GM12878 (cell line): Measurements from ENCODE around the gene UPK3BL1. TPM values are rescaled to one million over a fixed set of nuclear protein-coding genes. Genes with fewer than 3 reads are reported as not detected.
"Not testable (repeated sequence)": the region's sequence is repeated elsewhere in the genome, so short reads cannot be mapped to it uniquely, and the experiment has no call there.

Experiments
- ATAC-seq: fragments of 200-7000 bp; cut with Tn5 transposase; 3 replicates; pipeline ENCODE4 v1.9.1; 2020; ENCODE audit warnings: mild to moderate bottlenecking, moderate library complexity
- BruUV-seq: library from RNA; stranded (reverse); fragments of 400-500 nt; replicated peaks from 2 replicates; lab custom pipeline; 2021; lab: Mats Ljungman, UMichigan
- CTCF ChIA-PET: fragments of 300-600 bp; sonication (Branson Sonifier 250); formaldehyde crosslinking; extraction: SDS; loops from one replicate; lab custom pipeline; 2021; ENCODE audit warnings: inconsistent platforms; lab: Yijun Ruan, JAX
- POLR2A ChIA-PET: fragments of 350-600 bp; formaldehyde crosslinking; extraction: SDS; loops from one replicate; lab custom pipeline; 2021; ENCODE audit warnings: inconsistent platforms; lab: Charles Lee
- RAD21 ChIA-PET: fragments of 300-600 bp; sonication (Branson Sonifier 250); formaldehyde crosslinking; loops from one replicate; lab custom pipeline; 2023; ENCODE audit warnings: antibody characterized with exemption; ENCODE audit not compliant: unreplicated experiment; lab: Charles Lee
- SMC1A ChIA-PET: fragments of 300-600 bp; sonication (Branson Sonifier 250); formaldehyde crosslinking; loops from one replicate; lab custom pipeline; 2023; ENCODE audit not compliant: unreplicated experiment, uncharacterized antibody; lab: Charles Lee
- DNase-seq: peaks from one replicate; pipeline ENCODE4 v3.0.0-alpha.2; 2011; ENCODE audit warnings: low read depth, low spot score
- FAIRE-seq: peaks from 3 replicates; lab custom pipeline; 2011; peaks lifted over from hg19 to GRCh38; lab: Jason Lieb, UNC
- H2AFZ ChIP-seq: 2 replicates; pipeline ENCODE4 v1.6.0; 2011; ENCODE audit warnings: low read depth, low read length, control low read depth; ENCODE audit not compliant: control insufficient read depth
- H3K27ac ChIP-seq: 2 replicates; pipeline ENCODE4 v1.5.1; 2011; ENCODE audit warnings: control low read depth; ENCODE audit not compliant: control insufficient read depth, insufficient read depth
- H3K27me3 ChIP-seq, 2 experiments: replicated peaks in 1 of 2; 2 replicates each; pipeline versions ENCODE4 v1.6.0 to v1.6.1; 2011; ENCODE audit warnings: low read length in 1 of 2; ENCODE audit not compliant: control insufficient read depth in 2 of 2, insufficient read depth in 2 of 2
- H3K36me3 ChIP-seq, 2 experiments: 2 replicates each; pipeline ENCODE4 v1.5.1; 2011; ENCODE audit warnings: low read length in 1 of 2; ENCODE audit not compliant: control insufficient read depth in 2 of 2, insufficient read depth in 2 of 2
- H3K4me1 ChIP-seq: 2 replicates; pipeline ENCODE4 v1.6.1; 2011; ENCODE audit warnings: mild to moderate bottlenecking, low read length, moderate library complexity, mixed read lengths; ENCODE audit not compliant: control insufficient read depth, insufficient read depth
- H3K4me2 ChIP-seq: 2 replicates; pipeline ENCODE4 v1.6.0; 2011; ENCODE audit warnings: control low read depth; ENCODE audit not compliant: control insufficient read depth, insufficient read depth
- H3K4me3 ChIP-seq: fragments of 200-600 bp; sonication (generic); 2 replicates; pipeline ENCODE4 v1.5.1; 2016
- H3K79me2 ChIP-seq: 2 replicates; pipeline ENCODE4 v1.6.0; 2011; ENCODE audit warnings: low read length; ENCODE audit not compliant: control insufficient read depth, insufficient read depth
- H3K9ac ChIP-seq: 2 replicates; pipeline ENCODE4 v1.8.0; 2011; ENCODE audit warnings: low read length, control low read depth, mixed read lengths; ENCODE audit not compliant: control insufficient read depth, insufficient read depth
- H3K9me3 ChIP-seq: replicated peaks from 3 replicates; pipeline ENCODE4 v1.5.1; 2011; ENCODE audit warnings: mild to moderate bottlenecking, low read length; ENCODE audit not compliant: control insufficient read depth, insufficient read depth
- H4K20me1 ChIP-seq: 2 replicates; pipeline ENCODE4 v1.6.0; 2011; ENCODE audit not compliant: control insufficient read depth, insufficient read depth
- WGBS: methylation state at CpG from one replicate; pipeline ENCODE4 v1.1.6; 2016; ENCODE audit warnings: low lambda C conversion rate; ENCODE audit not compliant: insufficient replicate concordance, insufficient coverage; ENCODE audit errors: missing lambda C conversion rate; 5-methylcytosine and 5-hydroxymethylcytosine counted together
- in situ Hi-C: fragments of 300-500 bp; cut with MboI; formaldehyde crosslinking; loops from 9 replicates; pipeline ENCODE4 v1.14.3; 2018; ENCODE audit warnings: mixed read lengths
- intact Hi-C: fragments of 100-400 bp; cut with micrococcal nuclease; formaldehyde crosslinking; loops from one replicate; pipeline ENCODE4 v1.14.2; 2022; ENCODE audit not compliant: unreplicated experiment
- polyA plus RNA-seq, 11 experiments: library from polyadenylated mRNA; depleted of rRNA in 4 of 11; unstranded in 6 of 11; stranded (reverse) in 5 of 11; fragments of >200 nt; fragmentation: Nextera tagmentation in 4 of 11; fragmentation: Illumina TruSeq in 1 of 11; extraction: Ambion mirVana in 4 of 11; extraction: Trizol in 1 of 11; gene quantifications; 1 replicate in 1 of 11; 2 replicates in 10 of 11; pipeline versions ENCODE4 v1.2.1 to v1.2.3, GENCODE V29; 2011 to 2016; ENCODE audit warnings: inconsistent platforms in 2 of 11, missing spikeins in 2 of 11, low read depth in 1 of 11
- total RNA-seq, 4 experiments: library from RNA; depleted of rRNA in 3 of 4; stranded (reverse); fragments of >200 nt in 3 of 4; fragmentation: Illumina TruSeq in 1 of 4; extraction: Trizol in 1 of 4; gene quantifications; 2 replicates each; pipeline versions ENCODE4 v1.2.1 to v1.2.3, GENCODE V29; 2013 to 2021

Gene UPK3BL1
- total and polyA plus RNA-seq, 10 of the 15 experiments (the other 5 are each of a cell fraction or from before 2014, with no cell fraction given): 5.9 to 68.6 (median 25.0) TPM

DNA sequence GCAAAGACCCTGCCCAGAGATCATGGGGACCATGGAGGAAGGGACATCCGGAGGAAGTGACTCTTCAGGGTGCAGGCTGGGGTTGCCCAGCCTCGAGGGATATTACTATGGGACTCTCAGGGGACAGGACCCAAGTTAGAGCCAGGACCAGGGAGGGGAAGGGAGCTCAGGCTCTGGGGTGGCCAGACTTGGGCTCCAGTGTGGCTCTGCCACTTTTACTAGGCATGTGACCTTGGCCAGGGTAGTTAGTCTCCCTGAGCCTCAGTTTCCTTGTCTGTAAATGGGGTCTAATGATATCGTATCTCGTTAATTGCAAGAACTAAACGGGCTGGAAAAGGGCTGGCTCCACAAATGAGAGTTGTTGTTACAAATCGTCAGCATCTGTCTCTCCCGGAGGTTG is 32.1 kb downstream of the UPK3BL1 start:
- ATAC-seq, H3K36me3 ChIP-seq, H4K20me1 ChIP-seq, POLR2A ChIA-PET, H3K9me3 ChIP-seq, H3K27ac ChIP-seq, H3K9ac ChIP-seq, SMC1A ChIA-PET, CTCF ChIA-PET, in situ Hi-C loops, FAIRE-seq, H3K79me2 ChIP-seq, intact Hi-C loops, DNase-seq, H2AFZ ChIP-seq, H3K4me1 ChIP-seq, H3K27me3 ChIP-seq, H3K4me2 ChIP-seq, H3K4me3 ChIP-seq, RAD21 ChIA-PET: not testable (repeated sequence)
- TSS peak; percentile 63 for BruUV-seq
- WGBS: 51% methylated on average over 2 of the region's 7 CpGs

DNA sequence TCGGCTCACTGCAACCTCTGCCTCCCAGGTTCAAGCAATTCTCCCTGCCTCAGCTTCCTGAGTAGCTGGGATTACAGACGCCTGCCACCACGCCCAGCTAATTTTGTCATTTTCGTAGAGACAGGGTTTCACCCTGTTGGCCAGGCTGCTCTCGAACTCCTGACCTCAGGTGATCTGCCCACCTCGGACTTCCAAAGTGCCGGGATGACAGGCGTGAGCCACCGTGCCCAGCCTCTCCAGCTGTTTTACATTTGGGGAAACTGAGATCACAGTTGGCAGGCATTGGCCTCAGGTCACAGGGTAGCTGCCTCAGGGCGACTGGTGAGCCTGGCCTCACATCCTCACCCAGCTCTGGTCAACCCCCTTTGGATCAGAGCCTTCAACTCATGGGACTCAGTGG is 32.9 kb downstream of the UPK3BL1 start:
- RAD21 ChIA-PET, H3K9ac ChIP-seq, FAIRE-seq, ATAC-seq, SMC1A ChIA-PET, H3K27me3 ChIP-seq, H3K4me3 ChIP-seq, H2AFZ ChIP-seq, intact Hi-C loops, in situ Hi-C loops, CTCF ChIA-PET, DNase-seq, H4K20me1 ChIP-seq, H3K4me1 ChIP-seq, H3K4me2 ChIP-seq, H3K36me3 ChIP-seq, POLR2A ChIA-PET, H3K79me2 ChIP-seq, BruUV-seq, H3K27ac ChIP-seq, H3K9me3 ChIP-seq: not testable (repeated sequence)
- 55% methylated on average over 5 of the region's 10 CpGs for WGBS

DNA sequence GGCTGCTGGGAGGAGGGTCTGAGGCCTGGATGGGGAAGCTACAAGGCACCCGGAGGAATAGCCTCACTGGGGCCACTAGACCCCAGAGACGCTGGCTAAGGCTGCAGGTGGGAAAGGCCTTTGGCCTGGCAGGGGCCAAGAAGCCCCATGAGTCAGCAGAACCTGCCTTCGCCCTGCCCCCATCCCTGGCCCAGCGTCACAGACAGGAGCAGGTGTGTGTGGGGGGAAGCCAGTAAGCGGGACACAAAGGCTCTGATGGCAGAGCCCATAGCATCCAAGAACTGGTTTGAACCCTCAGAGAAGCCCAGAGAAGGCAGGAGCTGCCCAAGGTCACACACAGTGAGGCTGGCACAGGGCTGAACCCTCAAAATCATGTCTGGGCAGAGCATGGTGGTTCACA is 35.7 kb downstream of the UPK3BL1 start:
- H4K20me1 ChIP-seq, DNase-seq, H3K36me3 ChIP-seq, H3K27ac ChIP-seq, H3K4me3 ChIP-seq, POLR2A ChIA-PET, in situ Hi-C loops, H3K4me2 ChIP-seq, BruUV-seq, H3K9me3 ChIP-seq, ATAC-seq, H3K4me1 ChIP-seq, H3K9ac ChIP-seq, CTCF ChIA-PET, H3K27me3 ChIP-seq, intact Hi-C loops, FAIRE-seq, RAD21 ChIA-PET, SMC1A ChIA-PET, H2AFZ ChIP-seq, H3K79me2 ChIP-seq: not testable (repeated sequence)
- WGBS: no CpG with 5 or more reads among the region's 5 CpGs

DNA sequence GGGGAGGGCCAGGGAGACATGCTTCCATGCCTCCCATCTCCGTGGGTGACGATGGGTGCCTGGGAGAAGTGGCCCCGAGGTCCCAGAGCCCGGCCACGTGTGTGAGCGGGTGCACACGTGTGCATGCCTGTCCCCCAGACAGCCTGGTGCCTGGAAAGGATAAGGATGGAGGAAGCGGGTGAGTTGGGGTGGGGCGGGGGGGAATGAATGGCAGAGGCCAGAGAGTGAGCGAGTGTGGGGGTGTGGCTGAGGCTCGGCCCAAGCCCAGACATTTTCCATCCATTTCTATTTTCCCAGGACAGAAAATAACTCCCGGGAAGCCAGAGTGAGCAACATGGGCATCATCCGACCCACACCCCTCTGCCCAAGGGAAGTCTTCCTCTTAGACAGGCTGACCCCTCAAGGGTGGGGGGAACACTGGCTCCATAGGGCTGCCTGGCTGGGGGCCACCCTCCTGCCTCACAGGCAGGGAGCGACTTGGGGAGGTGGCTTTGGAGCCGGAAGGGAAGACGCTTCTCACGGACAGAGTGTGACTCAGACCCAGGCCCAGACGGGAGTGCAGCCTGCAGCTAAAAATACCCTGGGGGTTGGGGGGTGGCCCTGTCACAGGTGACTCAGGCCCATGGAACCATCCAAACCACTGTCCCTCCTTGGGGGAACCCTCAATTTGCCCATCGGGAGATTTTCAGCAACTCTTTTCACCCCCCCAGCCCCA is 38.0 kb downstream of the UPK3BL1 start:
- DNase-seq, H3K4me2 ChIP-seq, SMC1A ChIA-PET, POLR2A ChIA-PET, in situ Hi-C loops, RAD21 ChIA-PET, H3K9ac ChIP-seq, H3K79me2 ChIP-seq, H3K27me3 ChIP-seq, H2AFZ ChIP-seq, intact Hi-C loops, H3K9me3 ChIP-seq, H4K20me1 ChIP-seq, FAIRE-seq, CTCF ChIA-PET, H3K4me3 ChIP-seq, H3K4me1 ChIP-seq, ATAC-seq, H3K27ac ChIP-seq, H3K36me3 ChIP-seq: not testable (repeated sequence)
- BruUV-seq: TSS peak; percentile 43
- 78% methylated on average over 6 of the region's 19 CpGs for WGBS
